HUES6 (cell line): Measurements from ENCODE around the gene LRRC4B.
"Not testable (repeated sequence)": the region's sequence is repeated elsewhere in the genome, so short reads cannot be mapped to it uniquely, and the experiment has no call there.

Experiments used
- H3K27ac ChIP-seq: 2 replicates; pipeline ENCODE4 v1.7.0; 2013; ENCODE audit warnings: low read depth, mild to moderate bottlenecking, low read length, inconsistent platforms
- H3K27me3 ChIP-seq: 2 replicates; pipeline ENCODE4 v1.6.1; 2013; ENCODE audit warnings: low read length; ENCODE audit not compliant: control insufficient read depth, insufficient read depth
- H3K36me3 ChIP-seq: 2 replicates; pipeline ENCODE4 v1.6.1; 2013; ENCODE audit warnings: low read length; ENCODE audit not compliant: control insufficient read depth, insufficient read depth
- H3K4me1 ChIP-seq: 2 replicates; pipeline ENCODE4 v1.6.1; 2013; ENCODE audit warnings: low read length; ENCODE audit not compliant: control insufficient read depth, insufficient read depth
- H3K4me3 ChIP-seq: 2 replicates; pipeline ENCODE4 v1.5.1; 2013; ENCODE audit warnings: low read depth, low read length
- H3K9ac ChIP-seq: one replicate; pipeline ENCODE4 v1.6.1; 2013; ENCODE audit warnings: mild to moderate bottlenecking, low read length
- H3K9me3 ChIP-seq: 2 replicates; pipeline ENCODE4 v1.6.1; 2013; ENCODE audit warnings: low read depth, low read length; ENCODE audit not compliant: control insufficient read depth, insufficient read depth

LRRC4B gene

GRCh38 chr19:50478901-50479715, 89.1 kb downstream of the LRRC4B start:
- Histone ChIP-seq H3K4me3 (no peak overlapping the region), H3K4me1 (0 out of 2 replicates have a peak, but pooled peaks cover 4% of the 10 kb centered on the region), H3K27ac (no peak overlapping the region), H3K36me3 (peaks cover 55% of the 10 kb centered on the region), H3K9me3 (peaks cover 4% of the 10 kb centered on the region), H3K9ac (no peak overlapping the region), H3K27me3 (no peaks in the 10 kb centered on the region)

- H3K4me1 ChIP-seq, result 0 out of 2 replicates have a peak, but pooled peaks cover 4% of the 10 kb centered on the region
- H3K9me3 ChIP-seq, result peaks cover 4% of the 10 kb centered on the region
- no peak overlapping the region for H3K27ac ChIP-seq
- no peaks in the 10 kb centered on the region for H3K27me3 ChIP-seq
- H3K4me3 ChIP-seq, result peak overlapping the region; percentile 84
- peak overlapping the region; percentile 5 for H3K9ac ChIP-seq
- peaks cover 48% of the 10 kb centered on the region for H3K36me3 ChIP-seq
Observed at GRCh38 chr19:50477751-50478515, 90.3 kb downstream of the LRRC4B start.

- peak overlapping the region; percentile 86 for H3K9ac ChIP-seq
- H3K4me1 ChIP-seq, result 0 out of 2 replicates have a peak, but pooled peaks cover 4% of the 10 kb centered on the region
- H3K36me3 ChIP-seq, result peaks cover 41% of the 10 kb centered on the region
- peak overlapping the region; percentile 87 for H3K27ac ChIP-seq
- peak overlapping the region; percentile 84 for H3K4me3 ChIP-seq
- H3K27me3 ChIP-seq, result no peaks in the 10 kb centered on the region
- H3K9me3 ChIP-seq, result peaks cover 4% of the 10 kb centered on the region
Observed at GRCh38 chr19:50476907-50477238, 91.4 kb downstream of the LRRC4B start.

GRCh38 chr19:50476224-50476906, 91.9 kb downstream of the LRRC4B start, which contains the start of the genes EMC10 and GARIN5A:
Gene EMC10 (plus strand): TSS chr19:50476507. CDS start chr19:50476545, 38 bp downstream.
Gene GARIN5A (minus strand): TSS chr19:50476848. CDS start chr19:50476388, 460 bp downstream.
- Histone ChIP-seq H3K27me3 (no peaks in the 10 kb centered on the region), H3K9ac (peak within 1 kb of the TSS; percentile 86), H3K4me1 (0 out of 2 replicates have a peak, but pooled peaks cover 4% of the 10 kb centered on the region), H3K4me3 (peak within 1 kb of the TSS; percentile 84), H3K9me3 (peaks cover 4% of the 10 kb centered on the region), H3K27ac (peak within 1 kb of the TSS; percentile 87), H3K36me3 (peaks cover 36% of the 10 kb centered on the region)

- no peaks in the 10 kb centered on the region for H3K27me3 ChIP-seq
- 0 out of 2 replicates have a peak, but pooled peaks cover 4% of the 10 kb centered on the region for H3K4me1 ChIP-seq
- peak overlapping the region; percentile 84 for H3K4me3 ChIP-seq
- peaks cover 4% of the 10 kb centered on the region for H3K9me3 ChIP-seq
- H3K27ac ChIP-seq, result no peak overlapping the region
- no peak overlapping the region for H3K9ac ChIP-seq
- peaks cover 30% of the 10 kb centered on the region for H3K36me3 ChIP-seq
Observed at GRCh38 chr19:50475736-50476223, 92.5 kb downstream of the LRRC4B start.

GRCh38 chr19:50475101-50475568, 93.1 kb downstream of the LRRC4B start:
- peaks cover 4% of the 10 kb centered on the region for H3K9me3 ChIP-seq
- H3K27ac ChIP-seq, result no peak overlapping the region
- no peak overlapping the region for H3K9ac ChIP-seq
- H3K27me3 ChIP-seq, result no peaks in the 10 kb centered on the region
- peaks cover 23% of the 10 kb centered on the region for H3K36me3 ChIP-seq
- H3K4me3 ChIP-seq, result no peak overlapping the region
- 0 out of 2 replicates have a peak, but pooled peaks cover 4% of the 10 kb centered on the region for H3K4me1 ChIP-seq

GRCh38 chr19:50473336-50473735, 94.9 kb downstream of the LRRC4B start:
- H3K27ac ChIP-seq, H3K27me3 ChIP-seq: not testable (repeated sequence)

GRCh38 chr19:50468818-50469217, 99.4 kb downstream of the LRRC4B start:
- Histone ChIP-seq H3K4me3 (no peak overlapping the region), H3K27ac (no peak overlapping the region), H3K4me1 (peaks cover 13% of the 10 kb centered on the region), H3K27me3 (peaks cover 3% of the 10 kb centered on the region; the same call in 1 of the 2 replicates), H3K36me3 (no peaks in the 10 kb centered on the region), H3K9me3 (no peaks in the 10 kb centered on the region), H3K9ac (no peak overlapping the region)

More at GRCh38 chr19:50473336-50473735, 94.9 kb downstream of the LRRC4B start:
- H3K9ac ChIP-seq, H3K36me3 ChIP-seq, H3K4me1 ChIP-seq, H3K4me3 ChIP-seq, H3K9me3 ChIP-seq: not testable (repeated sequence)

- no peak overlapping the region for H3K4me3 ChIP-seq
- no peak overlapping the region for H3K27ac ChIP-seq
- peaks cover 13% of the 10 kb centered on the region for H3K4me1 ChIP-seq
- H3K27me3 ChIP-seq, result peaks cover 3% of the 10 kb centered on the region; the same call in 1 of the 2 replicates
- H3K36me3 ChIP-seq, result no peaks in the 10 kb centered on the region
- no peak overlapping the region for H3K9ac ChIP-seq
- H3K9me3 ChIP-seq, result no peaks in the 10 kb centered on the region
Observed at GRCh38 chr19:50467566-50467965, 100.7 kb downstream of the LRRC4B start.
